Neural crest cell (in vitro differentiated cells): Measurements from ENCODE around the gene KCNK3. TPM values are rescaled to one million over a fixed set of nuclear protein-coding genes. Genes with fewer than 3 reads are reported as not detected.
A peak's percentile ranks its signal among the peaks of the same experiment; 100 is the strongest.
"Not testable (repeated sequence)": the region's sequence is repeated elsewhere in the genome, so short reads cannot be mapped to it uniquely, and the experiment has no call there.

Experiments used
- DNase-seq: peaks from one replicate; pipeline ENCODE4 v3.0.0; 2021; ENCODE audit warnings: low read depth, mixed read lengths, low spot score
- H3K27ac Mint-ChIP-seq: one replicate; pipeline ENCODE4 v1.8.0; 2021; ENCODE audit warnings: mild to moderate bottlenecking, mixed read lengths; ENCODE audit not compliant: unreplicated experiment
- H3K27me3 Mint-ChIP-seq: 2 replicates; pipeline ENCODE4 v1.8.0; 2021; ENCODE audit warnings: low read depth, mild to moderate bottlenecking, mixed read lengths
- H3K36me3 Mint-ChIP-seq: 2 replicates; pipeline ENCODE4 v1.8.0; 2021; ENCODE audit warnings: low read depth, mild to moderate bottlenecking, mixed read lengths
- H3K4me1 Mint-ChIP-seq: 2 replicates; pipeline ENCODE4 v1.8.0; 2021; ENCODE audit warnings: mixed read lengths
- H3K4me3 Mint-ChIP-seq: one replicate; pipeline ENCODE4 v1.8.0; 2021; ENCODE audit warnings: mild to moderate bottlenecking, mixed read lengths
- H3K9me3 Mint-ChIP-seq: 2 replicates; pipeline ENCODE4 v1.8.0; 2021; ENCODE audit warnings: mixed read lengths
- CTCF ChIP-seq: fragments of 200-600 bp; sonication (generic); conservative IDR thresholded peaks from 2 replicates; pipeline ENCODE4 v1.5.0; 2021; ENCODE audit warnings: antibody characterized with exemption, mild to moderate bottlenecking
- total RNA-seq: library from RNA; stranded (reverse); gene quantifications from 2 replicates; pipeline ENCODE4 v1.2.1, GENCODE V29; 2021

KCNK3 gene
- total RNA-seq, 1 donor from 2014 or later, result 0.58 TPM

DNA sequence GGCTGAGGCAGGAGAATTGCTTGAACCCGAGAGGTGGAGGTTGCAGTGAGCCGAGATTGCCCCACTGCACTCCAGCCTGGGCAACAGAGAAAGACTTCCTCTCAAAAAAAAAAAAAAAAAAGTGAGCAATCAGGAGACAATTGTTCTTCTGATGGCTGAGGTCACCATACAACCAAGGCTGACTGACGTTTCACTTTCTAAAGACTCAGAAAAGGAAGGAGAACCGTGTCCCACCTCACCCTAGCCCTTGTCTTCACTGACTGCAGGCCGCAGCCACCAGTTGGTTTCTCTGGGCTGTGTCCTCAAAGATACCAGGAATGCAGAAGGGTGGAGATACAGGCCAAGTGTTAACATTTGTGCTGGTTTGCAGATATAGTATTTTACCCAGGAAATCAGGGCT is 63.8 kb downstream of the KCNK3 start:
- no peaks in the 10 kb centered on the region for H3K27me3 Mint-ChIP-seq
- H3K36me3 Mint-ChIP-seq, result peaks cover 2% of the 10 kb centered on the region
- no peaks in the 10 kb centered on the region for H3K9me3 Mint-ChIP-seq
- H3K4me1 Mint-ChIP-seq, result peaks cover 34% of the 10 kb centered on the region
- no peak overlapping the region for H3K27ac Mint-ChIP-seq
- H3K4me3 Mint-ChIP-seq, result no peak overlapping the region
- DNase-seq, result no peak
- TF ChIP-seq CTCF, result no peak

DNA sequence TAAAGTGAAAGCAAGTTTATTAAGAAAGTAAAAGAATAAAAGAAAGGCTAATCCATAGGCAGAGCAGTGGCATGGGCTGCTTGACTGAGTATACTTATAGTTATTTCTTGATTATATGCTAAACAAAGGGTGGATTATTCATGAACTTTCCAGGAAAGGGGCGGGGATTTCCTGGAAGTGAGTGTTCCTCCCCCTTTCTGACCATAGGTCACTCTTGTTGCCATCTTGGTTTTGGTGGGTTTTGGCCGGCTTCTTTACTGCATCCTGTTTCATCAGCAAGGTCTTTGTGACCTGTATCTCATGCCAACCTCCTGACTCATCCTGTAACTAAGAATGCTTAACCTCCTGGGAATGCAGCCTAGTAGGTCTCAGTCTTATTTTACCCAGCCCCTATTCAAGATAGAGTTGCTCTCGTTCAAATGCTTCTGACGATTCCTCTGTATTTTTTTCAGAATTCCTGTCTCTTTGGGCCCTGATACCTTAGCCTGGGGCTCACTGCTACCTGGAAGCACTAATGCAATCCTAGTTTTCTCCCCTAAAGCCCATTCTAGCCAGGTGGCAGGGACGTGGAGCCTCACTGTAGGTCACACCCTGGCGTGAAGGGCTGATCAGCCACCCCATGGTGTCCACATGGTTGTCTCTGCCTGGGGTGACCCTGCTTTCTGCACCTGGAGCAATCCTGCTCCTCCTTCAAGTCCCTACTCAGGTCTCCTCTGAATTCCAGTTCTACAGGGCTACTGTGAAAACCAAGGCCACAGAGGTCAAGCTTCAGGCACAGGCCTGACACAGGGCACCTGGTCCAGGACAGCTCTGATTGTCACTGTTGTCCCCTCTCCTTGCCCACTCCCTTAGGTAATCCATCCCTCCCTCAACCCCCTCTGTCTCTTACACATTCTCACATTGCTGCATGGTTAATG is 65.6 kb downstream of the KCNK3 start:
- Mint-ChIP-seq H3K9me3 (no peaks in the 10 kb centered on the region), H3K36me3 (no peaks in the 10 kb centered on the region), H3K27me3 (no peaks in the 10 kb centered on the region), H3K4me1 (peaks cover 23% of the 10 kb centered on the region), H3K4me3 (no peak overlapping the region), H3K27ac (no peak overlapping the region)
- TF ChIP-seq CTCF, result no peak
- no peak for DNase-seq

- Mint-ChIP-seq H3K27ac (no peak overlapping the region), H3K9me3 (no peaks in the 10 kb centered on the region), H3K36me3 (no peaks in the 10 kb centered on the region), H3K4me1 (peaks cover 28% of the 10 kb centered on the region), H3K4me3 (no peak overlapping the region), H3K27me3 (no peaks in the 10 kb centered on the region)
- no peak for DNase-seq
- no peak for TF ChIP-seq CTCF
These were observed 66.3 kb downstream of the KCNK3 start for GRCh38 chr2:26758790-26759321.

- Mint-ChIP-seq H3K27me3 (no peaks in the 10 kb centered on the region), H3K9me3 (no peaks in the 10 kb centered on the region), H3K27ac (no peak overlapping the region), H3K4me3 (no peak overlapping the region), H3K36me3 (no peaks in the 10 kb centered on the region), H3K4me1 (peaks cover 33% of the 10 kb centered on the region)
- DNase-seq, result no peak
- no peak for TF ChIP-seq CTCF
These were observed 67.3 kb downstream of the KCNK3 start for GRCh38 chr2:26759845-26760244.

DNA sequence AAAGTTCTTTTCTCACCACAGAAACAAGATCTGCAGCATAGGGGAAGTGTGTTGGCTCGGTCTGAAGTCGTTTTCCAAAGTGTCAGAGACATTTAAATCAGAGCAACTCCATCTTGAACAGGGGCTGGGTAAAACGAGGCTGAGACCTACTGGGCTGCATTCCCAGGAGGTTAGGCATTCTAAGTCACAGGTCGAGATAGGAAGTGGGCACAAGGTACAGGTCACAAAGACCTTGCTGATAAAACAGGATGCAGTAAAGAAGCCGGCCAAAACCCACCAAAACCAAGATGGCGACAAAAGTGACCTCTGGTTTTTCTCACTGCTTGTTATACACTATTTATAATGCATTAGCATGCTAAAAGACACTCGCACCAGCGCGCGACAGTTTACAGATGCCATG is 68.5 kb downstream of the KCNK3 start:
- not testable (repeated sequence) for H3K36me3 Mint-ChIP-seq, DNase-seq, H3K9me3 Mint-ChIP-seq, H3K27ac Mint-ChIP-seq, H3K27me3 Mint-ChIP-seq
- peaks cover 44% of the 10 kb centered on the region for H3K4me1 Mint-ChIP-seq
- H3K4me3 Mint-ChIP-seq, result peak overlapping the region; percentile 56

DNA sequence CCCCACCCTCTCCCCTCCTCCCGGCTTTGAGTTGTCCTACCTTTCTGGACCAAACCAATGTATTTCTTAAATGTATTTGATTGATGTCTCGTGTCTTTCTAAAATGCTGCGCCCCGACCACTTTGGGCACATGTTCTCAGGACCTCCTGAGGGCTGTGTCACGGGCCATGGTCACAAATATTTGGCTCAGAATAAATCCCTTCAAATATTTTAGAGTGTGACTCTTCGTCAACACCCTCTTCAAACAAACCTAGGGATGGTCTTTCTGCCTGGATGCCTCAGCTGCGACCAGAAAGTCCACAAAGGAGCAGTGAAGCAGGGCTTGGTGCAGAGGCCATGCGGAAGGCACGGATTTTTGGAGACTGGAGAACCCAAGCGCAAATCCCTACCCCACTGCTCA is 70.5 kb downstream of the KCNK3 start:
- Mint-ChIP-seq H3K9me3 (no peaks in the 10 kb centered on the region), H3K4me1 (peaks cover 35% of the 10 kb centered on the region), H3K27ac (no peak overlapping the region), H3K36me3 (no peaks in the 10 kb centered on the region), H3K27me3 (no peaks in the 10 kb centered on the region), H3K4me3 (peak overlapping the region; percentile 92)
- no peak for DNase-seq
- TF ChIP-seq CTCF, result no peak
